GM11168 (cell line): ENCODE measurements around the gene IRF2BPL.
"Not testable (repeated sequence)": the region's sequence is repeated elsewhere in the genome, so short reads cannot be mapped to it uniquely, and the experiment has no call there.

Experiments
- in situ Hi-C: fragments of 300-500 bp; cut with MboI; formaldehyde crosslinking; loops from one replicate; pipeline ENCODE4 v1.12.0; 2022; ENCODE audit warnings: low sequenced_read_pairs; ENCODE audit not compliant: unreplicated experiment

Gene IRF2BPL

DNA sequence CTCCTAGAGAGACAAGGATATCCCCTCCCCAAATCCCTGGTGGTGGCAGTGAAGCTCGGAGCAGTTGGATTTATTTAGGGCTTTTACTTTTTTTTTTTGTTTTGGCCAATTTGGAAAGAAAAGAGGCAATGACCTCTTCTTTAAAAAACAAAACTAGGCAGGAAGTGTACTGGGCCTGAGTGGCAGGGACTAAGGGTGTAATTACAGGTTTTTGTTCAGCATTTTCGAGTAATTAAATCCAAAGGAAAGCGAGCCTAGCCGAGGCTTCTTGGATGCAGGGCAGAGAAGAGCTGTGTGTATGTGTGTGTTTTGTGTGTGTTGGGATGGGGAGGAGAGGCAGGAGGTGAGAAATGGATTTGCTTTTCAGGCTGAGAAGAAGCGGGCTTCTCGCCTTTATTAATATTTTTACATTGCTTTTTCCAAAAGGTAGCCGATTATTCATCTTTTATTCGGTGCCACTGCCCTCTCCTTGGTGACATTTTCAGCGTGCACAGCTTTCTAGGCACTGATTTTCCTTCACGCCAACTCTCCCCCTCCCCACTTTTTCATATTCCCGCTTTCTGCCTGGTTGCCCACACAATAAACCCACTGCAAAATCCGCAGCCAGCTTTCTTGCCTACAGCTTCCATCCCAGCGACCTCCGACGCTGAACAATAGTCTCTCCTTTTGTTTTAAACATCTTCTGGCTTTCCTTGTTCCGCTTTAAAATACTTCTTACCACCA, 8.9 kb upstream of the IRF2BPL start:
- in situ Hi-C loops, result no loop called here

DNA sequence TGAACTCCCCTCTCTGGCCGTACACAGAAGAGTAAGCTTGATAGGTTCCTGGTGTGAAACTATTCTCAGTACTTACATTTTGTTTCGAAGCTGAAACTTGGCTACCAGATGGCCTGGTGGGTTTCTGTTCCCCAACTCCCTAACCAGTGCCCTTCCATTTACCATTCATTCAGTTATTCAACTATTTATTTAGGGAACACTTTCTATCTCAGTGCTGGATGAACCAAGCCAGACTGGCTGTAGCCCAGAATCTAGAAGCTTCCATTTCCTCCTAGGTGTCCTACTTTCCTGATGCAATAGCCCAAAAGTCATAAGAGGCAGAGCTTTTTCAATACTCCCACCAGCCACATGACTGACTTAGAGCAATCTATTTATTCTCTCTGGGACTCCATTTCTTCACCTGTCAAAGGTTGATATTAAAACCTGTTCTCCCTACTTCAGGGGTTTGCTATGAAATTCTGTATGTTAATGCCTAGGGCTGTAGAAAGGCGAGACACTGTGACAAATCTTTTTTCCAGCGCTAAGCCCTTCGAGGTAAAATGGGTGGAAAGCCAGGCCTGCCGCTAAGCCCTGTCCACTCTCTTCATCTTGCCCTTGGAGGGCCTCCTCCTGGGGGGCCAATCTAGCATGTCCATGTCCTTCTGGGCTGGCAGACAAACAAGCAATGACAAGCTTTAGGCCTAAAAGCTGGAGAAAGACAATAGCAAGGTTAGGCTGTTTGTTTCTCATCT, 8.1 kb upstream of the IRF2BPL start:
- in situ Hi-C loops, result no loop called here

DNA sequence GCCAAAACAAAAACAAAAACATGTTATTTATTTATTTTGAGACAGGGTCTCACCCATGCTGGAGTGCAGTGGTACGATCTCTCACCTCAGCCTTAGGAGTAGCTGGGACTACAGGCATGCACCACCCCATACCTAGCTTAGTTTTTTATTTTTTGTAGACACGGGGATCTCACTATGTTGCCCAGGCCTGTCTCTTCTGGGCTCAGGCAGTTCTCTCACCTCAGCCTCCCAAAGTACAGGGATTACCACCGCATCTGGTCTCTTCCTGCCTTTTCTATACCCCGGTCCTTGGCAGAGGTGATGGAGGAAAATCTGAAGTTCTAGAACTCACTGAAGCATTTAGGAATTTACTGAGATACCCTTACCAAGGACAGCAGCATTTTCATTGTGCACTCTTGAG, 6.8 kb upstream of the IRF2BPL start:
- in situ Hi-C loops, result no loop called here

DNA sequence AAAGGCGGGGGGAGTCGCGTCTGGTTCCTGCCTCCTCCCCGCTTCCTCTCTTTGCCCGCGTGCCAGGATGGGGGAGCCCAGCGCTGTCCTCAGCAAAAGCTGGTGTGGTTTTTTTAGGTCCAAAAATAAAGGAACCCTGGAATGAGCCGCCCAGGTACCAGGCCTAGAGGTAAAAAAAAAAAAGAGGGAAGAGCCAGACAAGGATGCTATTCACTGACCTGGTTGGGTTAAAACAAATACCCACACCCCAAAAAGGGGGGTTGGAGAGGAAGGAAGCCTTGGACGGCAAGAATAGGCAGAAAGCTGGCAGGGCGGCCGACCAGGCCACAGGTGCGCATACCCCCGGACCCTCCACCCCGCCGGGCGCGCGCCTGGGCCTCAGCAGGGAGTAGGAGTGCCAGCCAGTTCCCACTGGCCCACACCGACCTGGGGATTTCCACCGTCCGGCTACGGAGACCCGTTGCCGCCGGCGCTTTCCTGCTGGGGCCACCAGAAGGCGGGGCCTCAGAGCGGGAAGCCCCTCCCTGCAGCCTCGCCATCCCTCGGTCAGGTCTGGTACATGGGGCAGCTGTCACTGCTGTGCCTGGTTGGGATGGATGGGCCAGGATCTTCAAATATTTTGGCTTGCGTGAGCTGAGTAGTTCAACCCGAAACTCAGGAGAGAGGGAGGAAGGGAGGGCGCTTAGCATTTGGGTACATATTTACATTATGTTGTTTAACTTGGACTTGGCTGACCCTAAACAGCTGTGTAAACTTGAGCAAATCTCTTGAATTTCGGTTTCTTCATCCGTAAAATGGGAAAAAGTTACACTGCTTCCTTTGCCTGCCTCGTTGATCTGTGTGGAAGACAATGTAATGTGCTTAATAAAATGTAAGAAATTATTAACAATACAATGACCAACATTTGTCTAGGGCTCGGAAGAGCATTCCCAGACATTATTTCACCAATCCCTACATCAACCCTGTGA, 5.4 kb upstream of the IRF2BPL start:
- in situ Hi-C loops, result no loop called here

DNA sequence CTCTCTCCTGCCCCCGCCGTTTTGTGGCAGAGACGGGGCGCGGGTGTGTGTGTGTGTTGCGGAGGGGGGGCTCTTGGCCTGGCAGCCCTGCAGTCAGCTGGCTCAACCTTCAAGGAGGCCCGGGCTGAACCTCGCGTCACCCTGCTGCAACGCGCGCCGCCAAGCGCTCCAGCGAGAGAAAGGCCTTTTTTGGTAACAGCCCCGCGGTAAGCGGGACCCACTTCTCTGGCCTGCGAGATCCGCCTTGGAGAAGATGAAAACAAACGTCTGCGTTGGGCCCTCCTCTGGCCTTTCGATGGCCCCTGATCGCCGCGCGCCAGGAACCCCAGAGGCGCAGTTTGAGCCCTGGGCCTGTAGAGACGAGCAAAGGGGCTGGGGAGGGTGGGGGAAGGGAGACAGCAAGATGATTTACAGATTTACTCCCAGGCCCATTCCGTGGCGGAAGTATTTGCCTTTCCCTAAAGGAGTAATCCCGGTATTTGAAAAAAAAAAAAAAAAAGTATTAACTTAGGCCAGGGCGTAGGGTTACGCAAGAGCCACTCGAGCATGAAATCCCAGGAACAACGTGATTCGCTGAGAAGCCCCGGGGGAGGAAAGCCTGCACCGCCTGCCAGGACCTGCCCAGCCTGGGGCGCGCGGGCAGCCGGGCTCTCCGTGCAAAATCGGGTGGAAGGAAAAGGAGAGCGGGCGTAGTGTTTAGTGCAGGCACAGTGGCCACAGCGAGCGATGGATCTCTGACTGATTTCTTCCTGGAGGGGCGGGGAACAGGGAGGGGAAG, 4.5 kb upstream of the IRF2BPL start:
- in situ Hi-C loops, result no loop called here

DNA sequence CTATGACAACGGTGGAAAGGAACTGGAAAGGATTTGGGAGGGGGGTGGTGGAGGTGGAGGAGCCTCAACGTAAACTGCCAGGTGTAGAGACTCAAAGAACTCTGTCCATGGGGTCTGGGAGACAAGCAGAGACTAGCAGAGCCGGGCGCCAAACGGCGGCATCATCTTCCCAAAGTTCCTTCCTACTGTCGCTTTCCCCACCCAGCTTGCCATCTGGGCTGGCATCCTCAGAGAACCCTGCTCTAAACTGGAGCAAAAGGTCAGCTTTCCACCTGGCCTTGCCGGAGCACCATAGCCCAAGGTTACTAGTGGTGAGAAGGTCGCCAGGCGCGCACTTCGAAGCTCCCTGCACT, 4.0 kb upstream of the IRF2BPL start:
- in situ Hi-C loops, result no loop called here

DNA sequence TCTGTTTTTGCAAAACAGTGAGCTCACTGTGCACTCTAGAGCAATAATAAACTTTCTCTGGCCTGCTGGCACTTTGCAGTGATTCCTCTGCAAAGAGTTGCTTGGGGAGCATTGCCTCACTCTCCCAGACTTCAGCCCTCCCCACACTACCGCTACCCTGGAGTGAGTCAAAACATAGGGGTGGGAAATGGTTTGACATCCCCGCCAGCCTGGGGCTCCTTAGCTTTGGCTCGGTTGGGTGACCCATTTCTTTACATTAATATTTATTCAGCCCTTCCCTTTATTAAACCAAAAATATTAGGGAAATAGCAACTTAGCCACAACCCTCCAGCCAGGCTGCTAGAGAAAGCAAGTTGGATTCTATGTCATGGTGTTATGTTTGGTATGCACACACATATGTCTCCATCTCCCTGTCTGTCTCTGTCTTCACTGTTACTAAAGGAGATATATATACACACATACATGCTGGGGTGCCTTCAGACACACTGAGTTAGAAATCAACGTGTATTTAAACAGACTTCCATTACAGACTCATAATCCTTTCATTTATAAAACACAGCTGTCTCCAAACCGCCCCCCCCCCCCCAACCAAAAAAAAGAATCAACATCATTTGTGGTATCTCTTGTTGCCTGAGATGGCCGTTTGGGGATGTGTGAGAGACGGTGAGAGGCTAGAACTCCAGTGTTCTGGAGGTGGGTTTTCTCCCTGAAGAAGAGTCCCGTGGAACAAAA, 3.4 kb upstream of the IRF2BPL start:
- in situ Hi-C loops, result no loop called here

DNA sequence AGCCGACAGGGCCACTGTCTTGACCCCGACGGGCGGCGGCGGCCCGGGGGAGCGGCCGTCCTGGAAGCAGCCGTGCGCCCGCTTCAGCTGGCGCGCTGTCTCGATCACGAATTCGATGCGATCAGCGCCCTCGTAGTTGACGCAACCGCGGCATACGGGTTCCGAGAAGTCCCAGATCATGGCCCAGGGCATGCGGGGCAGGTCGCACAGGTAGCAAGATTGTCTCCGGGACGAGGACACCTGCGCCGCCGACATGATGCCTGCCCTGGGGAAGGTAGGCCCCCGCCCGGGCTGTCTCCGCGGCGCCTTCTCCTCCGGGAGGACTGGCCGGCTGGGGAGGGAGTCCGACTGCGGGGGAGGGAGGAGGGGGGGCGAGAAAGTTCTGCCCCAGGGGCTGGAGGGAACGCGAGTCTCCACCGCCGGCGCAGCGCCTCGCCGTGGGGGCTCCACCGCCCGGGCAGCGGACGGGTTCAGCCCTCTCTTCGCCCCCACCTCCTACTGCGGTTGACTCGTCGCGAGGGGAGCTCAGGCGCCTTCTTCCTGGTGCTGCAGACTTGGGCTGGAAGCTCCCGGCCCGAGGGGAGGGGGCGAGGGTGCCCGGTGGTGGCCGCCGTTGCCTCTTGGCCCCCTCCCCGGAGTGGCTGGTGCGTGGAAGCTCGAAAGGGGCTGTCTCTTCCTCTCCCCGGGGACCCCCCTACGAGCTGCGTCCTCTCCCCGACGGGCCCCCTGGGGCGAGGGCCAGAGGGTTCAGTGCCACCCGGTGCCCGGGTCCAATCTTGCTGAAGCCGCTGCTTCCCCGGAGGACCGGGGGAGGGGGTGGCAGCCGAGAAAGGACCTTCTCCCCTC, 747 bp downstream of the IRF2BPL start:
- in situ Hi-C loops, result no loop called here

DNA sequence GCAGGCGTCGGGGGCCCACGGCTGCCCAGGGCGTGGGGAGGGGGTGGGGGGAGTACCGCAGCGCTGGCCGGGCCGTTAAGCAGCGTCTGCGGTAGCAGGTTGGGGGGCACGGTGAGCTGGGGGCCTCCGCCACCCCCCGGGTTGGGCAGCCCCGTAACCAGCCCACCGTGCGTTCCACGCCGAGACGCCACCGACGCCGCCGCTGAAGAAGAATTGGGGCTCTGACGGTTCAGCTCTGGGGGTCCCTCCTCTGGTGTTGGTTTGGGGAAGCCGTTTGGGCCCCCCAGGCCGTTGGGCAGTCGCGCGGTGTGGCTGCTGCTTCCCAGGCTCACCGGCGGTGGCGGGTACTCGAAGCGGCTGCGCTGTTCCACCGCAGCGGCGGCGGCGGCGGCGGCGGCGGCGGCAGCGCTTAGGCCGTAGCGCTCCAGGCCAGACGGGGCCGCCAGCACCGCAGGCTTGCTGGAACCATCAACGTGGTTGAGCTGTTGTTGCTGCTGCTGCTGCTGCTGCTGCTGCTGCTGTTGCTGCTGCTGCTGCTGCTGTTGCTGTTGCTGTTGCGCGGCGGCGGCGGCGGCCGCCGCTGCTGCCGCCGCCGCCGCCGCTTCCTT, 1.5 kb downstream of the IRF2BPL start:
- in situ Hi-C loops, result no loop called here

DNA sequence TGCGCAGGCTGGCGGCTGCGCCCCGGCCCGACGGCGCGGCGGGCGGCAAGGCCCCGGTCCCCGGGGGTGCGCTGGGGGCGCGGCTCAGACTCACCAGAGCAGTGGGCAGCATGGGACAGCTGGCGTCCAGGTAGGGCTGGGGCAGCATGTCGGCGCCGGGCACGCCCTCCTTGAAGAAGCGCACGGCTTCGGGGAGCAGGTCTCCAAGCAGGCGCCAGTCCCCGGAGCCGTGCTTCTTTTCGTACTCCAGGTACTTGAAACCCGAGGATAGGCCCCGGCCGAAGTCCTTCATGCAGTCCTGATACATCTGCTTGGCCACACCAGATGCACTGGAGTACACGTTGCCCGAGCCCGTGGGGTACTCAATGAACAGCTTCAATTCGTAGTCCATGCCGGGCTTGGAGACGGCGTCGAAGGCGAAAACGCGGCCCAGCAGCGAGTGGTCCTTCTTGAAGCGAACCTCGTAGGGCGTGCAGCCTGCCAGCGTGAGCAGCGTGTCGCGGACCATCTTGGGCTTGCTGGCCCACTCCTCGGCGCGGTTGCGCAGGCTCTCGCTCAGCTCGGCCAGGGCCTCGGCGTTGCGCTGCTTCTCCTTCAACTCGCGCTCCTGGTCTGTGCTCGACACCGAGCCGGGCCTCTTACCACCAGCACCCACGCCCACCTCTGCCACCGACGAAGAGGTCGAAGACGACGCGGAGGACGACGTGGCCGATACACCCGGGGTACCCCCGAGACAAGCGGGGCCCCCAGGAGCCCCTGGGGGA, 2.2 kb downstream of the IRF2BPL start:
- in situ Hi-C loops, result no loop called here

DNA sequence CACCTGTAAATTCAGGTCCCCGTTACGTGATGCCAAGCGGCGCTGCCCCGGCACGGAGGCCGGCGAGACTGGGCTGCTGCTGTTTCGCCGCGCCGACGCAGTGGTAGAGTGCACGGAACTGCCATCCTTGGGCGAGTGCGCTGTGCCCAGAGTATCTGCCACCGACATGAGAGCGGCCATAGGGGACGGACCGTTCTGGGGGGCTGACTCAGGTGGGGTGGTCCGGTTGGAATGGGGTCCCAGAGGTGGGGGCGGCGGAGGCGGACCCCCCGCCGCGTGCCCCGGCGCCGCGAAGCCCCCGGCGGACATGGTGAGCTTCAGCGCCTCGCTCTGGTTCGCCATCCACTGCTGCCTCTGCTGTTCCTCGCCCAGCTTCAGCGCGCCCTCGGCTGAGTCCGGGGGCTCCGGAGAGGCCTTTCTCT, 2.8 kb downstream of the IRF2BPL start:
- in situ Hi-C loops, result no loop called here

DNA sequence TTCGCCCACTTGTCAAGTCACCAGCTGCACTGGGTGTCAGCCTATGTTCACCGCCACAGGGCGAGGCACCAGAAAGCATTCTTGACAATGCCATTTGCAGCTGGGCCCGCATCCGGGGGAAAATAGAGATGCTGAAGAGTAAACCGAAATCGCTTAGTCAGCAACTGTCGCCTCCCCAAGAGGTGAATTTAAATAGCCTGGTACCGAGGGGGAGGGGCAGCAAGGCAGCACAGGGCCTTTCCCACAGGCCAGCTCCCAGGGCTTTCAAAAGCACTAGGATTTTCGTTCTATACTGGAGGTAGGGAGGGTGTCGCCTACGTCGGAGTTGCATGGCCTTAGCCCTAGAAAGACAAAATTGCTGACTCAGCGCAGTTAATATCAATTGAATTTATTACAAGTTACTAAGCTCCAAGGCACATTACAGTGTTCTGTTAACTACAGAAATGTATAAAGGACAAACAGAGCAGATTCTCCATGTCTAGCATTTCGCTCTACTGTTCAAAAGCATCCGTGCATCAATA, 4.3 kb downstream of the IRF2BPL start:
- in situ Hi-C loops, result no loop called here

DNA sequence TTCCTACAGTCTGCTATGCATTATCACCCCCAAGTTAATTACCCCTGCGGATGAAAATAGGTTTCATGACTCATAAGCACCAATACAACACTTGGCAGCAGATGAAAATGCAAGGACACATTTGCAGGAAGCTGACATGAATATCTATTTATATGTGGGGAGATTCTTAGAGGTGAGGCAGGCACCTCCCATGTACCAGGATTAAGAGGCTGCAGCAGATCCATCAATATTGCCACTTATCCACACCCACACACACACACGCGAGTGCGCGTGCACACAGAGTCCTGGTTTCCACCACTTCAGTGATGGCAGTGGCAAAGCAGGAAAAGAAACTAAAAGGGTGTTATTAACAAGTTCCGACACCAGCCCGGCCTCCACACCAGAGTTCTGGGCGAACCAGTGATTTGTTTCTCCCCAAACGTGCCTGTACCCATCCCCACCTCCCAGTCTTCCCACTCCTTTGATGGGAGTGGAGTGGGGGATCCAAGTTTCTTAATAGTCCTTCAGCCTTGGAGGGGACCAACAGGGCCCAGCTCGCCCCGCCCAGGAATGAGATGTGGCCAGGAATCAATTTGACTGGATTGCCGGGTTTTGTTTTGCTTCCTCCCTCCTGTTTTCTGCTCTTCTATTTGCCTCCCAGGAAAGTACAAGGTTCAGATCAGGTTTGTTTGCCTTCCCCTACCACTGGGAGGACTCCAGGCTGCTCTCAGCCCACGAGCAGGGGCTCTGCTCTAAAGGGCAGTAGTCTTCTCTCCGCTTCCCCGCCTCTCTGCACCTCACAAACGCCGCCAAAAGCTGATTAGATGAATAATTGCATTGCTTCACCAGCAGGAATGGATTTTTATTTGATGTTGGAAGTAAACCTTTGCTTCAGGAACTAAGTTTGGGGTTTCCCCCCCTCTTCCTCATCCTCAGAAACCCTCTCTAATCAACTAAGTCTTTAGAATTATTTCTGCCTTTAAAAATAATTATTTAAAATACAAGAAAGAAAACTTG, 5.2 kb downstream of the IRF2BPL start:
- in situ Hi-C loops, result no loop called here

DNA sequence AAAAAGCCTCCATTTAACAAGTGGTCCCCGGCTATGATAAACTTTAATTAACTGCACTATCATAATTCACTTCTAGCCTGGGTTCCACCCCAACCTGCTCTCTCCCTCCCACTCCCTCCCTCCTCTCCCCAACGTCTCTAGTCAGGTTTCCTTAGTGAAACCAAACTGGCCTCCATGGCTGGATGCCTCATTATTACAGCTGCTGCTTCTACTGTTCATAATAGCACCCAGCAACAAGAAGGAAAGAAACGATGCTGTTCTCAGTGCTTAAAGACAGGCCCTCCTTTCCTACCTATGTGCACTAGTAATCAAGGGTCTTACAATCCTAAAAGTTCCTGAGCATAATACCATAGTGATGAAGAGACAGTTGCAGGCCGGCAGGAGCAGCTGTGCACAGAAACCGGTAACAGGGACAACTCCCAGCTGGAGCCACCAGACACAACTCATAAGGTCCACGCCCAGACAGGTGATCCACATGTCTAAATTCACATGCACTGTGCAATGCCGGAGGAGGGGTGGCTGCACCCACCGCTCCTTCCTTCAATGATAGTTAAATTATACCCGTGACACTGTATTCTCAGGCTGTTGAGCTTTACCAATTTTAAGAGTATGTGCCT, 6.2 kb downstream of the IRF2BPL start:
- in situ Hi-C loops, result no loop called here

DNA sequence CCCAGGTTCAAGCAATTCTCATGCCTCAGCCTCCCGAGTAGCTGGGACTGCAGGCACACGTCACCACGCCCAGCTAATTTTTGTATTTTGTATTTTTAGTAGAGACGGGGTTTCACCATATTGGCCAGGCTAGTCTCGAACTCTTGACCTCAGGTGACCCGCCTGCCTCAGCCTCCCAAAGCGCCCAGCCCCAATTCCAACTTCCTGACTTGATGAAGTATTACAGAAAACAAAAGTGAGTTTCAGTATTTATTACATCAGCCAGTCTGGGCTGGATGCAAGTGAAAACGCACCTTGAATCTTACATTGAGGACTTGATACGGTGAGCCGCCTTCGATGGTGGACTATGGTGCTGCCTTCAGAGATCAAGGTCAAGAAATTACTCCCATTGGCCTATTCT, 7.1 kb downstream of the IRF2BPL start:
- in situ Hi-C loops, result not testable (repeated sequence)

DNA sequence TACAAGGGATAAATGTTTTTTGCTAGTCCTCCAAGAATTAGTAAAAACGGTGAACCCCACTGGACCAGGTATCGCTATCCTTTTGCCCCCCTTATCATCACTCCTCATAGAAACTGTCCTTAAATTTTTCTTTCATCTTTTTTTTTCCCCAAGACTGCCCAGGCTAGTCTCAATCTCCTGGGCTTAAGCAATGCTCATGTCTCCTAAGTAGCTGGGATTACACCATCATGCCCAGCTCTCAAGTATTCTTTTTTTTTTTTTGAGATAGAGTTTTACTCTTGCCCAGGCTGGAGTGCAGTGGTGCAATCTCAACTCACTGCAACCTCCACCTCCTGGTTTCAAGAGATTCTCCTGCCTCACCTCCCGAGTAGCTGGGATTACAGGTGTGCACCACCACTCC, 9.7 kb downstream of the IRF2BPL start:
- in situ Hi-C loops, result no loop called here
